H1 (cell line): Measurements from ENCODE around the gene TNIK. TPM values are rescaled to one million over a fixed set of nuclear protein-coding genes. Genes with fewer than 3 reads are reported as not detected.

Experiments used
- CHD7 ChIP-seq: fragments of 300-600 bp; sonication (generic); IDR thresholded peaks from 2 replicates; pipeline ENCODE4 v1.7.1; 2012; ENCODE audit warnings: low read length, moderate library complexity, mild to moderate bottlenecking, inconsistent platforms; ENCODE audit not compliant: insufficient replicate concordance
- JUN ChIP-seq: IDR thresholded peaks from 2 replicates; pipeline ENCODE4 v1.6.1; 2011; ENCODE audit warnings: low read depth, mild to moderate bottlenecking, improper control_type of control experiment, low read length
- KDM5A ChIP-seq: fragments of 200-600 bp; IDR thresholded peaks from 2 replicates; pipeline ENCODE4 v1.7.1; 2012; ENCODE audit warnings: mild to moderate bottlenecking, low read length, inconsistent platforms, mixed read lengths
- POU5F1 ChIP-seq: IDR thresholded peaks from 2 replicates; pipeline ENCODE4 v1.6.1; 2011; ENCODE audit warnings: low read depth, mild to moderate bottlenecking, low read length, moderate library complexity
- SIN3A ChIP-seq, 2 experiments: IDR thresholded peaks in 1 of 2; conservative IDR thresholded peaks in 1 of 2; 2 replicates each; pipeline ENCODE4 v1.6.1; 2011 to 2012; ENCODE audit warnings: low read length in 2 of 2, improper control_type of control experiment in 1 of 2, low read depth in 1 of 2, mild to moderate bottlenecking in 1 of 2
- TAF1 ChIP-seq: IDR thresholded peaks from 2 replicates; pipeline ENCODE4 v1.6.1; 2011; ENCODE audit warnings: mild to moderate bottlenecking, low read depth, low read length
- polyA plus RNA-seq, 7 experiments: library from polyadenylated mRNA; depleted of rRNA in 3 of 7; stranded (reverse) in 5 of 7; unstranded in 2 of 7; fragments of >200 nt in 5 of 7; fragments of 200-250 nt in 2 of 7; gene quantifications; 1 replicate in 5 of 7; 2 replicates in 1 of 7; 4 replicates in 1 of 7; pipeline versions ENCODE4 v1.2.1 to v1.2.3, GENCODE V29; 2011 to 2013; ENCODE audit warnings: missing spikeins in 2 of 7, mixed read lengths in 2 of 7
- total RNA-seq: library from RNA; stranded (reverse); fragmentation: NEBNext Ultra II Directional; extraction: Animal tissue kit (Norgen Biotek cat#: 25700); gene quantifications from 2 replicates; pipeline ENCODE4 v1.2.1, GENCODE V29; 2021

Gene TNIK
- total and polyA plus RNA-seq, 2 of the 8 experiments (the other 6 are each of a cell fraction or from before 2014, with no cell fraction given), result 7.4 to 42.0 TPM

- TF ChIP-seq CHD7 (no peak), TAF1 (no peak), JUN (no peak), KDM5A (no peak), SIN3A (conservative IDR thresholded peaks at IDR 0.05 in 1 of 2, IDR thresholded peaks at IDR 0.05 in 1 of 2; ENCODE audit: low read depth in 1 of 2, low read length in 2 of 2) (no peak), POU5F1 (no peak)
Observed at GRCh38 chr3:171435757-171436156, 24.4 kb downstream of the TNIK start (continued).
